Mesenchymal stem cell (in vitro differentiated cells and primary cell): ENCODE results near the gene PFKFB4.

Experiments
- DNase-seq: peaks from one replicate; pipeline ENCODE4 v3.0.0-alpha.2; 2013
- H2AFZ ChIP-seq: one replicate; pipeline ENCODE4 v1.6.1; 2013; ENCODE audit warnings: low read depth, mild to moderate bottlenecking, control low read depth, inconsistent platforms, low read length, moderate library complexity
- H2AK5ac ChIP-seq: 2 replicates; pipeline ENCODE4 v1.6.1; 2013; ENCODE audit warnings: low read length, moderate library complexity, mild to moderate bottlenecking, inconsistent platforms; ENCODE audit not compliant: severe bottlenecking
- H2BK120ac ChIP-seq: one replicate; pipeline ENCODE4 v1.6.1; 2013; ENCODE audit warnings: low read depth, mild to moderate bottlenecking, inconsistent platforms, low read length, moderate library complexity
- H2BK12ac ChIP-seq, 2 experiments: one replicate each; pipeline ENCODE4 v1.6.1; 2013; ENCODE audit warnings: inconsistent platforms in 2 of 2, low read length in 2 of 2, mild to moderate bottlenecking in 2 of 2, moderate library complexity in 2 of 2, control low read depth in 1 of 2
- H2BK15ac ChIP-seq: one replicate; pipeline ENCODE4 v1.6.1; 2013; ENCODE audit warnings: mild to moderate bottlenecking, low read depth, inconsistent platforms; ENCODE audit not compliant: poor library complexity, severe bottlenecking
- H2BK5ac ChIP-seq: 2 replicates; pipeline ENCODE4 v1.6.1; 2013; ENCODE audit warnings: low read depth, mild to moderate bottlenecking, low read length, control low read depth, inconsistent platforms; ENCODE audit not compliant: poor library complexity, severe bottlenecking
- H3K14ac ChIP-seq, 2 experiments: one replicate each; pipeline ENCODE4 v1.6.1; 2013; ENCODE audit warnings: inconsistent platforms in 2 of 2, low read length in 2 of 2, control low read depth in 1 of 2, mild to moderate bottlenecking in 1 of 2, moderate library complexity in 1 of 2
- H3K18ac ChIP-seq, 2 experiments: one replicate each; pipeline ENCODE4 v1.6.1; 2013; ENCODE audit warnings: inconsistent platforms in 2 of 2, low read length in 2 of 2, control low read depth in 1 of 2, low read depth in 1 of 2, mild to moderate bottlenecking in 1 of 2
- H3K23ac ChIP-seq, 2 experiments: one replicate each; pipeline ENCODE4 v1.6.1; 2013; ENCODE audit warnings: inconsistent platforms in 2 of 2, low read length in 2 of 2, mild to moderate bottlenecking in 2 of 2, moderate library complexity in 2 of 2, control low read depth in 1 of 2
- H3K27ac ChIP-seq: 2 replicates; pipeline ENCODE4 v1.5.1; 2013; ENCODE audit warnings: mild to moderate bottlenecking, moderate library complexity, low read length, control low read depth, inconsistent platforms; ENCODE audit not compliant: poor library complexity, severe bottlenecking
- H3K27me3 ChIP-seq, 2 experiments: 2 replicates each; pipeline versions ENCODE4 v1.6.1 to v1.7.0; 2013; ENCODE audit warnings: low read length in 2 of 2, mild to moderate bottlenecking in 2 of 2, moderate library complexity in 2 of 2, control low read depth in 1 of 2, inconsistent platforms in 1 of 2; ENCODE audit not compliant: control insufficient read depth in 1 of 2, insufficient read depth in 1 of 2
- H3K36me3 ChIP-seq, 2 experiments: 2 replicates each; pipeline versions ENCODE4 v1.6.1 to v1.7.0; 2013; ENCODE audit warnings: low read length in 2 of 2, control low read depth in 1 of 2, inconsistent platforms in 1 of 2, low read depth in 1 of 2, mild to moderate bottlenecking in 1 of 2; ENCODE audit not compliant: insufficient read depth in 2 of 2, control insufficient read depth in 1 of 2
- H3K4ac ChIP-seq, 2 experiments: one replicate each; pipeline ENCODE4 v1.6.1; 2013; ENCODE audit warnings: inconsistent platforms in 2 of 2, low read length in 2 of 2, mild to moderate bottlenecking in 2 of 2, moderate library complexity in 2 of 2, control low read depth in 1 of 2, low read depth in 1 of 2
- H3K4me1 ChIP-seq: 2 replicates; pipeline ENCODE4 v1.6.1; 2013; ENCODE audit warnings: low read depth, low read length, control low read depth; ENCODE audit not compliant: control insufficient read depth, insufficient read depth
- H3K4me2 ChIP-seq: 2 replicates; pipeline ENCODE4 v1.6.1; 2013; ENCODE audit warnings: low read length, mild to moderate bottlenecking, inconsistent platforms; ENCODE audit not compliant: poor library complexity, severe bottlenecking
- H3K4me3 ChIP-seq, 2 experiments: 2 replicates each; pipeline versions ENCODE4 v1.5.1 to v1.7.0; 2013; ENCODE audit warnings: low read length in 2 of 2, mild to moderate bottlenecking in 2 of 2, control low read depth in 1 of 2, low read depth in 1 of 2; ENCODE audit not compliant: insufficient read depth in 1 of 2
- H3K79me1 ChIP-seq: replicated peaks from 2 replicates; pipeline ENCODE4 v1.6.1; 2013; ENCODE audit warnings: mild to moderate bottlenecking, control low read depth, low read length, inconsistent platforms; ENCODE audit not compliant: poor library complexity, severe bottlenecking
- H3K9ac ChIP-seq: 2 replicates; pipeline ENCODE4 v1.7.0; 2013; ENCODE audit warnings: mild to moderate bottlenecking, low read length, moderate library complexity
- H3K9me3 ChIP-seq: 2 replicates; pipeline ENCODE4 v1.7.0; 2013; ENCODE audit warnings: mild to moderate bottlenecking, low read length; ENCODE audit not compliant: control insufficient read depth
- H4K8ac ChIP-seq: one replicate; pipeline ENCODE4 v1.6.1; 2013; ENCODE audit warnings: inconsistent platforms, mild to moderate bottlenecking, low read length, moderate library complexity
- H4K91ac ChIP-seq: one replicate; pipeline ENCODE4 v1.6.1; 2013; ENCODE audit warnings: mild to moderate bottlenecking, low read length, inconsistent platforms
- WGBS: methylation state at CpG from one replicate; pipeline ENCODE4 v1.1.7; 2013; ENCODE audit warnings: mixed read lengths; 5-methylcytosine and 5-hydroxymethylcytosine counted together

The PFKFB4 gene

GRCh38 chr3:48561045-48561736 is 4.6 kb upstream of the PFKFB4 start:
- no peaks in the 10 kb centered on the region for H3K9me3 ChIP-seq
- H2BK15ac ChIP-seq: peak overlapping the region; percentile 44
- peak overlapping the region; percentile 77 for H4K8ac ChIP-seq
- H2BK120ac ChIP-seq: no peak overlapping the region
- H3K79me1 ChIP-seq: no peaks in the 10 kb centered on the region
- peak overlapping the region; percentile 51 for H2AFZ ChIP-seq
- H3K36me3 ChIP-seq: peaks cover 0 to 37% of the 10 kb centered on the region in 2 experiments
- peaks cover 85% of the 10 kb centered on the region for H3K4me1 ChIP-seq
- H3K23ac ChIP-seq: no peak overlapping the region
- H3K4ac ChIP-seq: peak overlapping the region in 1 of 2 experiments; percentile 58
- peak overlapping the region; percentile 93 for H3K27ac ChIP-seq
- peak overlapping the region; percentile 64 for H3K4me2 ChIP-seq
- H3K27me3 ChIP-seq: no peaks in the 10 kb centered on the region
- H3K18ac ChIP-seq: peak overlapping the region; percentile 26 to 81
- H3K4me3 ChIP-seq: peak overlapping the region; percentile 3 to 39
- DNase-seq: peak; percentile 83
- peak overlapping the region; percentile 85 for H4K91ac ChIP-seq
- peak overlapping the region; percentile 70 for H2BK5ac ChIP-seq
- peak overlapping the region in 1 of 2 experiments; percentile 85 for H2BK12ac ChIP-seq
- 27% methylated on average over 21 of the region's 21 CpGs for WGBS
- peak overlapping the region; percentile 47 for H2AK5ac ChIP-seq
- H3K14ac ChIP-seq: peak overlapping the region in 1 of 2 experiments; percentile 56
- no peak overlapping the region for H3K9ac ChIP-seq

DNA sequence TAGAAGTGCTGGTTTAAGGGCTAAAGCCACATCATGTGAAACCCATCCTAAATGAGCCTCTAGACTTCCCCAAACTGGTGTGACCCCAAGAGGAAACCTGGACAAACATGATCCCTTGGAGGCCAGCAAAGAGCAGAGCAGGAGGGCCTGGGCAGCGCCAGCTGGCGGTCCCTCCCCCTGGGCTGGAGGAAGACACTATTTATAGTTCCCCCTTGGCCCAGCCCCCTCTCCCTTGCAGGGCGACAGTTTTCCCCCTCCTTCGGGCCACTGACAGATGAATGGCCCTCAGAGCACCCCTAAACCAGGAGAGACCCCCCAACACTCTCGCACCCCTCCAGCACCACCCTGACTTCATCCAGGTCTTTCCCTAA is 4.0 kb upstream of the PFKFB4 start:
- DNase-seq: peak; percentile 61
- 54% methylated on average over 5 of the region's 5 CpGs for WGBS

GRCh38 chr3:48558493-48559134 is 2.0 kb upstream of the PFKFB4 start:
- peak overlapping the region in 1 of 2 experiments; percentile 59 for H2BK12ac ChIP-seq
- no peaks in the 10 kb centered on the region for H3K9me3 ChIP-seq
- no peaks in the 10 kb centered on the region for H3K27me3 ChIP-seq
- no peak overlapping the region for H2BK15ac ChIP-seq
- no peak overlapping the region for H2BK5ac ChIP-seq
- no peak for DNase-seq
- WGBS: 77% methylated on average over 5 of the region's 6 CpGs
- no peak overlapping the region for H3K27ac ChIP-seq
- H3K4me2 ChIP-seq: no peak overlapping the region
- peak overlapping the region in 1 of 2 experiments; percentile 23 for H3K14ac ChIP-seq
- peaks cover 0 to 26% of the 10 kb centered on the region in 2 experiments for H3K36me3 ChIP-seq
- H3K23ac ChIP-seq: no peak overlapping the region
- H2BK120ac ChIP-seq: no peak overlapping the region
- no peak overlapping the region for H3K4ac ChIP-seq
- H3K4me1 ChIP-seq: peaks cover 71% of the 10 kb centered on the region
- H3K18ac ChIP-seq: no peak overlapping the region
- H3K9ac ChIP-seq: no peak overlapping the region
- H3K4me3 ChIP-seq: no peak overlapping the region
- H2AK5ac ChIP-seq: no peak overlapping the region
- H4K8ac ChIP-seq: no peak overlapping the region
- H2AFZ ChIP-seq: no peak overlapping the region
- H4K91ac ChIP-seq: peak overlapping the region; percentile 15
- peaks cover 11% of the 10 kb centered on the region for H3K79me1 ChIP-seq

More for the DNA sequence above, 4.0 kb upstream of the PFKFB4 start:
- Histone ChIP-seq H2BK5ac (no peak overlapping the region), H2BK12ac (peak overlapping the region; percentile 71 to 80), H3K27ac (peak overlapping the region; percentile 93), H3K27me3 (no peaks in the 10 kb centered on the region), H4K8ac (peak overlapping the region; percentile 77), H3K4me2 (peak overlapping the region; percentile 64), H3K4me1 (peaks cover 84% of the 10 kb centered on the region), H3K18ac (peak overlapping the region; percentile 26 to 81), H4K91ac (peak overlapping the region; percentile 85), H3K36me3 (peaks cover 0 to 33% of the 10 kb centered on the region in 2 experiments), H2AK5ac (peak overlapping the region; percentile 1), H2AFZ (peak overlapping the region; percentile 51), H3K9me3 (no peaks in the 10 kb centered on the region), H3K79me1 (peaks cover 3% of the 10 kb centered on the region), H3K4me3 (peak overlapping the region; percentile 3 to 39), H2BK15ac (peak overlapping the region; percentile 33), H3K9ac (peak overlapping the region; percentile 36), H2BK120ac (no peak overlapping the region), H3K4ac (peak overlapping the region in 1 of 2 experiments; percentile 2), H3K14ac (no peak overlapping the region), H3K23ac (no peak overlapping the region)
